Measurements from ENCODE around the gene BORA.
"Not testable (repeated sequence)": the region's sequence is repeated elsewhere in the genome, so short reads cannot be mapped to it uniquely, and the experiment has no call there.

The BORA gene

GRCh38 chr13:72727417-72728289 lies at the start of gene BORA, which contains the start of gene MZT1:
BORA (plus strand) TSS chr13:72727923; CDS start chr13:72728941, 1,018 bp downstream.
MZT1 (minus strand) TSS chr13:72727629; CDS start chr13:72727602, 27 bp downstream.
- DNase-seq, result peak; percentile 97

GRCh38 chr13:72678312-72678711 lies 49.4 kb upstream of the BORA start:
- DNase-seq, result no peak

- no peak for DNase-seq
Measured at GRCh38 chr13:72680353-72680752, 47.4 kb upstream of the BORA start.

- no peak for DNase-seq
Measured at GRCh38 chr13:72686766-72687165, 41.0 kb upstream of the BORA start.

GRCh38 chr13:72689181-72689696 lies 38.5 kb upstream of the BORA start:
- DNase-seq, result no peak

- no peak for DNase-seq
Measured at GRCh38 chr13:72692884-72693514, 34.7 kb upstream of the BORA start.

GRCh38 chr13:72693832-72694231 lies 33.9 kb upstream of the BORA start:
- DNase-seq, result no peak

GRCh38 chr13:72694314-72694713 lies 33.4 kb upstream of the BORA start:
- DNase-seq, result no peak

GRCh38 chr13:72696579-72696978 lies 31.1 kb upstream of the BORA start:
- no peak for DNase-seq

- DNase-seq, result no peak
Measured at GRCh38 chr13:72698164-72698563, 29.6 kb upstream of the BORA start.

- DNase-seq, result no peak
Measured at GRCh38 chr13:72700509-72700908, 27.2 kb upstream of the BORA start.

GRCh38 chr13:72716776-72717175 lies 10.9 kb upstream of the BORA start:
- DNase-seq, result no peak

- DNase-seq, result not testable (repeated sequence)
Measured at GRCh38 chr13:72726185-72726584, 1.5 kb upstream of the BORA start.

GRCh38 chr13:72726726-72727416 lies 852 bp upstream of the BORA start:
- DNase-seq, result peak; percentile 6

GRCh38 chr13:72728290-72728605 lies 525 bp downstream of the BORA start:
- peak; percentile 1 for DNase-seq

- no peak for DNase-seq
Measured at GRCh38 chr13:72737033-72737432, 9.3 kb downstream of the BORA start.

GRCh38 chr13:72740015-72740414 lies 12.3 kb downstream of the BORA start:
- DNase-seq, result no peak

- DNase-seq, result no peak
Measured at GRCh38 chr13:72745260-72745659, 17.5 kb downstream of the BORA start.

- DNase-seq, result no peak
Measured at GRCh38 chr13:72751220-72751619, 23.5 kb downstream of the BORA start.

GRCh38 chr13:72754111-72754510 lies 26.4 kb downstream of the BORA start:
- DNase-seq, result no peak

- DNase-seq, result no peak
Measured at GRCh38 chr13:72757792-72758535, 30.2 kb downstream of the BORA start.

- DNase-seq, result no peak
Measured at GRCh38 chr13:72760189-72760588, 32.5 kb downstream of the BORA start.

GRCh38 chr13:72763411-72763810 lies 35.7 kb downstream of the BORA start:
- DNase-seq, result no peak

Measured in fibroblast of skin of right quadriceps (primary cell).